Type B pancreatic cell (in vitro differentiated cells): ENCODE measurements around the gene TUBA3E. TPM values are rescaled to one million over a fixed set of nuclear protein-coding genes. Genes with fewer than 3 reads are reported as not detected.
"Not testable (repeated sequence)": the region's sequence is repeated elsewhere in the genome, so short reads cannot be mapped to it uniquely, and the experiment has no call there.

Experiments used
- DNase-seq: peaks from one replicate; pipeline ENCODE4 v3.0.0; 2021; ENCODE audit warnings: mixed read lengths; ENCODE audit not compliant: unreplicated experiment; ENCODE audit errors: extremely low spot score
- H3K27ac Mint-ChIP-seq: 2 replicates; pipeline ENCODE4 v1.8.0; 2021; ENCODE audit warnings: mild to moderate bottlenecking, mixed read lengths
- H3K27me3 Mint-ChIP-seq: 2 replicates; pipeline ENCODE4 v1.8.0; 2021; ENCODE audit warnings: mixed read lengths
- H3K36me3 Mint-ChIP-seq: 2 replicates; pipeline ENCODE4 v1.8.0; 2021; ENCODE audit warnings: mixed read lengths
- H3K4me1 Mint-ChIP-seq: one replicate; pipeline ENCODE4 v1.8.0; 2021; ENCODE audit warnings: mixed read lengths; ENCODE audit not compliant: unreplicated experiment
- H3K4me3 Mint-ChIP-seq: 2 replicates; pipeline ENCODE4 v1.8.0; 2021; ENCODE audit warnings: mild to moderate bottlenecking, mixed read lengths
- H3K9me3 Mint-ChIP-seq: 2 replicates; pipeline ENCODE4 v1.8.0; 2021; ENCODE audit warnings: mixed read lengths
- total RNA-seq: library from RNA; stranded (reverse); gene quantifications from 2 replicates; pipeline ENCODE4 v1.2.1, GENCODE V29; 2021; ENCODE audit warnings: low replicate concordance
- TF ChIP-seq, protein P1 (sequence below): fragments of 200-600 bp; sonication (generic); conservative IDR thresholded peaks from 2 replicates; pipeline ENCODE4 v1.5.0; 2021; ENCODE audit warnings: antibody characterized with exemption, mild to moderate bottlenecking

TUBA3E gene
- total RNA-seq, 1 donor from 2014 or later: not detected

GRCh38 chr2:130162968-130163367 lies 35.3 kb downstream of the TUBA3E start:
- Mint-ChIP-seq H3K36me3 (peaks cover 20% of the 10 kb centered on the region), H3K4me3 (no peak overlapping the region), H3K27me3 (no peaks in the 10 kb centered on the region)

DNA sequence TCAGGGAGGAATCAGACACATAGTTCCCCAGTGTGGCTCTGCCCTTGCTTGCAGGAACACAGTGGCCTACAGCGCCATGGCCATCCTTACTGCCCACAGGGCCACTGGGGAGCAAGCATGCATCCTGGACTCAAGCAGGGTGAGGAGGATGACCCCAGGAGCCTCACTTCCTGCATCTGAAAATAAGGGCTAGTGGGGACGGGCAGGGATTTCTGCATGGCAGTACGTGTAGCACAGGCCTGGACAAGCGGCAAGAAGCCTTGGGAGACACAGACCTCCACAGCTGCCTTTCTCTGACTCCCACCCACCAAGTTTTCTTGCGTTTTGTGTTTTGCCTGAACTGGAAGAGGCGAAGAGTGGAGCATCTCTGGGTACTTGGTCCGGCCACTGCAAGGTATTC lies 35.8 kb downstream of the TUBA3E start:
- H3K4me1 Mint-ChIP-seq, H3K4me3 Mint-ChIP-seq, DNase-seq, H3K27ac Mint-ChIP-seq, H3K9me3 Mint-ChIP-seq, H3K27me3 Mint-ChIP-seq: not testable (repeated sequence)
- H3K36me3 Mint-ChIP-seq: peaks cover 16% of the 10 kb centered on the region

More at GRCh38 chr2:130162968-130163367, 35.3 kb downstream of the TUBA3E start:
- TF ChIP-seq, protein P1, sequence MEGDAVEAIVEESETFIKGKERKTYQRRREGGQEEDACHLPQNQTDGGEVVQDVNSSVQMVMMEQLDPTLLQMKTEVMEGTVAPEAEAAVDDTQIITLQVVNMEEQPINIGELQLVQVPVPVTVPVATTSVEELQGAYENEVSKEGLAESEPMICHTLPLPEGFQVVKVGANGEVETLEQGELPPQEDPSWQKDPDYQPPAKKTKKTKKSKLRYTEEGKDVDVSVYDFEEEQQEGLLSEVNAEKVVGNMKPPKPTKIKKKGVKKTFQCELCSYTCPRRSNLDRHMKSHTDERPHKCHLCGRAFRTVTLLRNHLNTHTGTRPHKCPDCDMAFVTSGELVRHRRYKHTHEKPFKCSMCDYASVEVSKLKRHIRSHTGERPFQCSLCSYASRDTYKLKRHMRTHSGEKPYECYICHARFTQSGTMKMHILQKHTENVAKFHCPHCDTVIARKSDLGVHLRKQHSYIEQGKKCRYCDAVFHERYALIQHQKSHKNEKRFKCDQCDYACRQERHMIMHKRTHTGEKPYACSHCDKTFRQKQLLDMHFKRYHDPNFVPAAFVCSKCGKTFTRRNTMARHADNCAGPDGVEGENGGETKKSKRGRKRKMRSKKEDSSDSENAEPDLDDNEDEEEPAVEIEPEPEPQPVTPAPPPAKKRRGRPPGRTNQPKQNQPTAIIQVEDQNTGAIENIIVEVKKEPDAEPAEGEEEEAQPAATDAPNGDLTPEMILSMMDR: no peak
- Mint-ChIP-seq H3K27ac (no peak overlapping the region), H3K4me1 (no peaks in the 10 kb centered on the region), H3K9me3 (no peaks in the 10 kb centered on the region)
- no peak for DNase-seq

- not testable (repeated sequence) for H3K27ac Mint-ChIP-seq, H3K4me3 Mint-ChIP-seq, H3K27me3 Mint-ChIP-seq, H3K4me1 Mint-ChIP-seq, H3K36me3 Mint-ChIP-seq, DNase-seq, H3K9me3 Mint-ChIP-seq
These were observed 37.2 kb downstream of the TUBA3E start for GRCh38 chr2:130160838-130161705.

- TF ChIP-seq, protein P1: no peak
- Mint-ChIP-seq H3K36me3 (peaks cover 8% of the 10 kb centered on the region), H3K27ac (peak overlapping the region; percentile 28), H3K4me1 (no peaks in the 10 kb centered on the region), H3K4me3 (no peak overlapping the region), H3K9me3 (no peaks in the 10 kb centered on the region), H3K27me3 (no peaks in the 10 kb centered on the region)
- DNase-seq: no peak
These were observed 38.1 kb downstream of the TUBA3E start for GRCh38 chr2:130160131-130160530.

DNA sequence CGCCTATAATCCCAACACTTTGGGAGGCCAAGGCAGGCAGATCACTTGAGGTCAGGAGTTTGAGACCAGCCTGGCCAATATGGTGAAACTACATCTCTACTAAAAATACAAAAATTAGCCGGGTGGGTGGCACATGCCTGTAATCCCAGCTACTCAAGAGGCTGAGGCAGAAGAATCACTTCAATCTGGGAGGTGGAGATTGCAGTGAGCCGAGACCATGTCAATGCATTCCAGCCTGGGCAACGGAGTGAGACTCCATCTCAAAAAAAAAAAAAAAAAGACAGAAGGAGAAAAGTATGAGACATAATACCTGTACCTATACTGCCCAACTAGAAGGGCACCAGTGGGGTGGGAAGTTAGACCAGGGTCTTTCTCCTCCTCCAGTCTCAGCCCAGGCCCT lies 38.9 kb downstream of the TUBA3E start:
- not testable (repeated sequence) for H3K36me3 Mint-ChIP-seq, H3K4me1 Mint-ChIP-seq, DNase-seq, H3K9me3 Mint-ChIP-seq, H3K27me3 Mint-ChIP-seq, H3K4me3 Mint-ChIP-seq, H3K27ac Mint-ChIP-seq

- H3K4me1 Mint-ChIP-seq: no peaks in the 10 kb centered on the region
- H3K4me3 Mint-ChIP-seq: no peak overlapping the region
- H3K27me3 Mint-ChIP-seq: no peaks in the 10 kb centered on the region
- no peak for DNase-seq
- TF ChIP-seq, protein P1: no peak
- H3K36me3 Mint-ChIP-seq: no peaks in the 10 kb centered on the region
- no peak overlapping the region for H3K27ac Mint-ChIP-seq
- H3K9me3 Mint-ChIP-seq: no peaks in the 10 kb centered on the region
These were observed 39.6 kb downstream of the TUBA3E start for GRCh38 chr2:130158631-130159030.

GRCh38 chr2:130157825-130158514 lies 40.3 kb downstream of the TUBA3E start:
- not testable (repeated sequence) for H3K36me3 Mint-ChIP-seq, DNase-seq, H3K4me1 Mint-ChIP-seq, H3K9me3 Mint-ChIP-seq, H3K27ac Mint-ChIP-seq, H3K27me3 Mint-ChIP-seq, H3K4me3 Mint-ChIP-seq

DNA sequence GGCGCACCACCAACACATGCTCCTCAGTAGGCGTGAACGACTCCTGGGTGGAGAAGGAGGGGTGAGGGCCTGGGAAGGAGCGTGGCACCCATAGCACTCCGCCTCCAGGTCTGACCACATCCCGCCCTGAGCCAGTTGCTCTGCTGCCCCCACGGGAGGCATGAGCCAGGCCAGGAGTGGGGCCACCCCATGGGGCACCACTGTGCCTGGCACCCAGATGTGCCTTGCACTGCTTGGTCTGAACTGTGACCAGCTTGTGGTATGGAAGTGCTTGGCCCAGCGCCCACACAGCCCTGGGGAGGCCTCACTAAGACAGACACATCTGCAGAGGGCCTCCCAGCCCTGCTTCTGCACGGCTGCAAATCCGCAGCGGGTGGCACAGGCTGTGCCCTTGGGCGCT lies 40.9 kb downstream of the TUBA3E start:
- not testable (repeated sequence) for H3K36me3 Mint-ChIP-seq, H3K4me3 Mint-ChIP-seq, H3K9me3 Mint-ChIP-seq, H3K4me1 Mint-ChIP-seq, H3K27me3 Mint-ChIP-seq, H3K27ac Mint-ChIP-seq, DNase-seq
